ENCODE results near the gene SPATA6. TPM values are rescaled to one million over a fixed set of nuclear protein-coding genes. Genes with fewer than 3 reads are reported as not detected.

The SPATA6 gene
- polyA plus RNA-seq, 1 donor from 2014 or later, result 3.2 TPM

DNA sequence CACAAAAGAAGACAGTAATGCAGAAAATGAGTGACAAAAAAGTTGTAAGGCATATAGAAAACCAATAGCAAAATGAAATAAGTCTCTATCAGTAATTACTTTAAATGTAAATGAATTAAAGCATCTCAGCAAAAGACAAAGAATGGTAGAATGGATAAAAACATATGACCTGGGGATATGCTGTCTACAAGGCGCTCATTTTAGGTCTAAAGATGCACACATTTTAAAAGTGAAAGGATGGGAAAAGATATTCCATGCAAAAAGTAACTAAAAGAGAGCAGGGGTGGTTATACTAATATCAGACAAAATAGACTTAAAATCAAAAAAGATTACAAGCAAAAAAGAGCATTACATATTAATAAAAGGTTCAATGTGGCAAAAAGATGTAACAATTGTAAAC lies 41.2 kb downstream of the SPATA6 start:
- Histone ChIP-seq H3K9me2 (ENCODE audit: insufficient read depth, low read length) (no peaks in the 10 kb centered on the region), H3F3A (ENCODE audit: insufficient read depth, low read length, poor library complexity, severe bottlenecking) (no peaks in the 10 kb centered on the region), H3K27ac (ENCODE audit: low read length) (no peak overlapping the region), H4K20me1 (ENCODE audit: insufficient read depth) (no peaks in the 10 kb centered on the region), H3K4me3 (ENCODE audit: low read length) (no peak overlapping the region), H3K4me2 (ENCODE audit: low read length) (no peak overlapping the region), H3K9me3 (ENCODE audit: low read length) (no peaks in the 10 kb centered on the region), H3K9ac (ENCODE audit: low read length) (no peak overlapping the region), H3K27me3 (ENCODE audit: insufficient read depth, low read depth, low read length) (no peaks in the 10 kb centered on the region), H3K36me3 (ENCODE audit: insufficient read depth, low read length) (no peaks in the 10 kb centered on the region), H3K79me2 (replicated peaks; ENCODE audit: insufficient read depth, low read length) (no peaks in the 10 kb centered on the region), H2AFZ (ENCODE audit: low read depth, low read length) (no peak overlapping the region)
- no peak for TF ChIP-seq SMC3 (conservative IDR thresholded peaks at IDR 0.05; ENCODE audit: poor library complexity)
- TF ChIP-seq, protein P1, sequence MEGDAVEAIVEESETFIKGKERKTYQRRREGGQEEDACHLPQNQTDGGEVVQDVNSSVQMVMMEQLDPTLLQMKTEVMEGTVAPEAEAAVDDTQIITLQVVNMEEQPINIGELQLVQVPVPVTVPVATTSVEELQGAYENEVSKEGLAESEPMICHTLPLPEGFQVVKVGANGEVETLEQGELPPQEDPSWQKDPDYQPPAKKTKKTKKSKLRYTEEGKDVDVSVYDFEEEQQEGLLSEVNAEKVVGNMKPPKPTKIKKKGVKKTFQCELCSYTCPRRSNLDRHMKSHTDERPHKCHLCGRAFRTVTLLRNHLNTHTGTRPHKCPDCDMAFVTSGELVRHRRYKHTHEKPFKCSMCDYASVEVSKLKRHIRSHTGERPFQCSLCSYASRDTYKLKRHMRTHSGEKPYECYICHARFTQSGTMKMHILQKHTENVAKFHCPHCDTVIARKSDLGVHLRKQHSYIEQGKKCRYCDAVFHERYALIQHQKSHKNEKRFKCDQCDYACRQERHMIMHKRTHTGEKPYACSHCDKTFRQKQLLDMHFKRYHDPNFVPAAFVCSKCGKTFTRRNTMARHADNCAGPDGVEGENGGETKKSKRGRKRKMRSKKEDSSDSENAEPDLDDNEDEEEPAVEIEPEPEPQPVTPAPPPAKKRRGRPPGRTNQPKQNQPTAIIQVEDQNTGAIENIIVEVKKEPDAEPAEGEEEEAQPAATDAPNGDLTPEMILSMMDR (IDR thresholded peaks at IDR 0.05; ENCODE audit: poor library complexity, severe bottlenecking), result no peak
- TF ChIP-seq TAF1 (IDR thresholded peaks at IDR 0.05; ENCODE audit: low read depth), result no peak
- no peak for TF ChIP-seq MXI1 (conservative IDR thresholded peaks at IDR 0.05; ENCODE audit: poor library complexity, severe bottlenecking)
- no peak for TF ChIP-seq EZH2 (IDR thresholded peaks at IDR 0.05; ENCODE audit: borderline replicate concordance, insufficient read depth, low read length, poor library complexity, severe bottlenecking)
- no peak for TF ChIP-seq RAD21 (conservative IDR thresholded peaks at IDR 0.05)
- no peak for TF ChIP-seq POLR2AphosphoS5 (IDR thresholded peaks at IDR 0.05)
- TF ChIP-seq, protein P2, sequence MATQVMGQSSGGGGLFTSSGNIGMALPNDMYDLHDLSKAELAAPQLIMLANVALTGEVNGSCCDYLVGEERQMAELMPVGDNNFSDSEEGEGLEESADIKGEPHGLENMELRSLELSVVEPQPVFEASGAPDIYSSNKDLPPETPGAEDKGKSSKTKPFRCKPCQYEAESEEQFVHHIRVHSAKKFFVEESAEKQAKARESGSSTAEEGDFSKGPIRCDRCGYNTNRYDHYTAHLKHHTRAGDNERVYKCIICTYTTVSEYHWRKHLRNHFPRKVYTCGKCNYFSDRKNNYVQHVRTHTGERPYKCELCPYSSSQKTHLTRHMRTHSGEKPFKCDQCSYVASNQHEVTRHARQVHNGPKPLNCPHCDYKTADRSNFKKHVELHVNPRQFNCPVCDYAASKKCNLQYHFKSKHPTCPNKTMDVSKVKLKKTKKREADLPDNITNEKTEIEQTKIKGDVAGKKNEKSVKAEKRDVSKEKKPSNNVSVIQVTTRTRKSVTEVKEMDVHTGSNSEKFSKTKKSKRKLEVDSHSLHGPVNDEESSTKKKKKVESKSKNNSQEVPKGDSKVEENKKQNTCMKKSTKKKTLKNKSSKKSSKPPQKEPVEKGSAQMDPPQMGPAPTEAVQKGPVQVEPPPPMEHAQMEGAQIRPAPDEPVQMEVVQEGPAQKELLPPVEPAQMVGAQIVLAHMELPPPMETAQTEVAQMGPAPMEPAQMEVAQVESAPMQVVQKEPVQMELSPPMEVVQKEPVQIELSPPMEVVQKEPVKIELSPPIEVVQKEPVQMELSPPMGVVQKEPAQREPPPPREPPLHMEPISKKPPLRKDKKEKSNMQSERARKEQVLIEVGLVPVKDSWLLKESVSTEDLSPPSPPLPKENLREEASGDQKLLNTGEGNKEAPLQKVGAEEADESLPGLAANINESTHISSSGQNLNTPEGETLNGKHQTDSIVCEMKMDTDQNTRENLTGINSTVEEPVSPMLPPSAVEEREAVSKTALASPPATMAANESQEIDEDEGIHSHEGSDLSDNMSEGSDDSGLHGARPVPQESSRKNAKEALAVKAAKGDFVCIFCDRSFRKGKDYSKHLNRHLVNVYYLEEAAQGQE (IDR thresholded peaks at IDR 0.05; ENCODE audit: borderline replicate concordance), result no peak
- TF ChIP-seq EP300 (conservative IDR thresholded peaks at IDR 0.05; ENCODE audit: poor library complexity, severe bottlenecking), result no peak

- Histone ChIP-seq H3F3A (ENCODE audit: insufficient read depth, low read length, poor library complexity, severe bottlenecking) (no peaks in the 10 kb centered on the region), H2AFZ (ENCODE audit: low read depth, low read length) (no peak overlapping the region), H3K9ac (ENCODE audit: low read length) (no peak overlapping the region), H3K36me3 (ENCODE audit: insufficient read depth, low read length) (no peaks in the 10 kb centered on the region), H3K4me3 (ENCODE audit: low read length) (no peak overlapping the region), H3K9me2 (ENCODE audit: insufficient read depth, low read length) (no peaks in the 10 kb centered on the region), H4K20me1 (ENCODE audit: insufficient read depth) (no peaks in the 10 kb centered on the region), H3K27me3 (ENCODE audit: insufficient read depth, low read depth, low read length) (no peaks in the 10 kb centered on the region), H3K27ac (ENCODE audit: low read length) (no peak overlapping the region), H3K79me2 (replicated peaks; ENCODE audit: insufficient read depth, low read length) (no peaks in the 10 kb centered on the region), H3K4me2 (ENCODE audit: low read length) (no peak overlapping the region), H3K9me3 (ENCODE audit: low read length) (no peaks in the 10 kb centered on the region)
- TF ChIP-seq, protein P1 (IDR thresholded peaks at IDR 0.05; ENCODE audit: poor library complexity, severe bottlenecking), result no peak
- TF ChIP-seq MXI1 (conservative IDR thresholded peaks at IDR 0.05; ENCODE audit: poor library complexity, severe bottlenecking) (no peak), SMC3 (conservative IDR thresholded peaks at IDR 0.05; ENCODE audit: poor library complexity) (no peak), EZH2 (IDR thresholded peaks at IDR 0.05; ENCODE audit: borderline replicate concordance, insufficient read depth, low read length, poor library complexity, severe bottlenecking) (no peak), RAD21 (conservative IDR thresholded peaks at IDR 0.05) (no peak), POLR2AphosphoS5 (IDR thresholded peaks at IDR 0.05) (no peak), EP300 (conservative IDR thresholded peaks at IDR 0.05; ENCODE audit: poor library complexity, severe bottlenecking) (no peak), TAF1 (IDR thresholded peaks at IDR 0.05; ENCODE audit: low read depth) (no peak)
- TF ChIP-seq, protein P2 (IDR thresholded peaks at IDR 0.05; ENCODE audit: borderline replicate concordance), result no peak
Observed at GRCh38 chr1:48422009-48422408, 50.0 kb downstream of the SPATA6 start.

Data from neural cell (in vitro differentiated cells).